Skeletal muscle cell (primary cell): Measurements from ENCODE around the gene RNF113A.
"Not testable (repeated sequence)": the region's sequence is repeated elsewhere in the genome, so short reads cannot be mapped to it uniquely, and the experiment has no call there.

Source experiments
- DNase-seq: peaks from one replicate; pipeline ENCODE4 v3.0.0-alpha.2; 2010; ENCODE audit warnings: low read depth
- H3K4me3 ChIP-seq: 2 replicates; pipeline ENCODE4 v1.5.1; 2011; ENCODE audit warnings: low read depth, mild to moderate bottlenecking, control low read depth, low read length, moderate library complexity

RNF113A gene

DNA sequence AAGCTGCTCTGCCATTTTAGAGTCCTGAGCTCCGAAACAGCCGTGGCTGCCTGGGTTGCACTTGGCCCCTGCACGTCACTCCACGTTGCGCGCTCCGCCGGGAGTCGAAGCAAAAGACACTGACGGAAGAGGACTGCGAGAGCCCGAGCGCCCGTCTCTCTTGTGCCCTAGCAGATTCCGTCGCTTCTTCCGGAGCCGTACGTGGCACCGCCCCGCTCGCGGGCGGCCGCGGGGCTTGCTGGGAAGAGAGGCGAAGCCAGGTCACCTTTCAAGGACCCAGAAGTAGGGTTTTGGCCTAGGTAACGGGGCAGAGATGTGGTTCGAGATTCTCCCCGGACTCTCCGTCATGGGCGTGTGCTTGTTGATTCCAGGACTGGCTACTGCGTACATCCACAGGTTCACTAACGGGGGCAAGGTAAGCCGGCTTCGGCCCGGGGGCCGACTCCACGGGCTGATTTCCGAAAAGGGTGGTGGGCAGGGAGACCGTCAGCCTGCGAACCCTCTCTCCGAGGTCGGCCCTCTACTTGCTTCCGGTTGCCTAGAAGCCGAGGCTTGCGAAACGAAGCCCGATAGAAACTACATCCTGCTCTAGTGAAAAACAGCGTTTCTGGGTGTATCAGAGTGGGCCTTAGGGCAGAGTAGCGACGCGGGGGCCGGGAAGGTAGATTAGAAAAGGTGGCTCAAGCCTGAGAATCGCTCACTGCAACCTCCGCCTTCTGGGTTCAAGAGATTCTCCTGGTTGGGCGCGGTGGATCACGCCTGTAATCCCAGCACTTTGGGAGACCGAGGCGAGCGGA is at the start of gene RNF113A, which contains the start of gene NDUFA1:
RNF113A (minus strand) TSS at position 135 of the 797 bp plus-strand sequence; CDS start at position 15, 120 bp downstream.
NDUFA1 (plus strand) TSS at position 234 of the 797 bp plus-strand sequence; CDS start at position 314, 80 bp downstream.
- peak; percentile 53 for DNase-seq
- peak within 1 kb of the TSS; percentile 69 for H3K4me3 ChIP-seq

DNA sequence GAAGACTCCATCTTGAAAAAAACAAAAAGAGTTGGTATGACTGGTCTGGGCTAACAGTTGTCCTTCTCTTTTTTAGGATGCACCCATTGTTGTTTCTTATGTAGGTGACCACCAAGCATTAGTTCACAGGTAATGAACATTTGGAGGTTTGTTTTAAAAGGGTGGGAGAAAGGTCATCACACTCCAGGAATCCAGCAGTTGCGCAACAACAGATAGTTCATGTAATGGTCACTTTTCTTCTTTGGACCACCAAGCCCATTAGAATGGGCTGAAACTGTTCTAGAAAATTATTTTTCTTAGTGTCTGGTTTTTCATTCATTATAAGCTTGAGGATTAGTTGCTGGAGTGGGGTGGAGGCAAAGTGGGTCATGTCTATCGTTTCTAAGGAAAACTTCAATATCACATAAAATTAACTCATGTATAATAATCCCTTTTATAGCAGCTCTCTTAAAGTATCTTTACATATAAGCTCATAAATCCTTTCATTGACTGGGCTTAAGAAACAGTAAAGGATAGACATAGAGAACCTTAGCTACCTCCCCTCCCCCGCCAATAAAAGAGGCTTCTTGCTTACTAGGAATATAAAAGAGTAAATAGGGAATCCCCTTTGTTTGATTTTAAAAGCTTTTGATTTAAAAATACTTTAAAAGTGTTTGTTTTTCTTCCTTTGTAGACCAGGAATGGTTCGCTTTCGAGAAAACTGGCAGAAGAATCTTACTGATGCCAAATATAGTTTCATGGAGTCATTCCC is 48.5 kb upstream of the RNF113A start:
- no peak overlapping the region for H3K4me3 ChIP-seq
- no peak for DNase-seq

- H3K4me3 ChIP-seq, result no peak overlapping the region
- no peak for DNase-seq
Measured at GRCh38 chrX:119917877-119918276, 46.3 kb upstream of the RNF113A start.

- no peak overlapping the region for H3K4me3 ChIP-seq
- no peak for DNase-seq
Measured at GRCh38 chrX:119916310-119916709, 44.8 kb upstream of the RNF113A start.

DNA sequence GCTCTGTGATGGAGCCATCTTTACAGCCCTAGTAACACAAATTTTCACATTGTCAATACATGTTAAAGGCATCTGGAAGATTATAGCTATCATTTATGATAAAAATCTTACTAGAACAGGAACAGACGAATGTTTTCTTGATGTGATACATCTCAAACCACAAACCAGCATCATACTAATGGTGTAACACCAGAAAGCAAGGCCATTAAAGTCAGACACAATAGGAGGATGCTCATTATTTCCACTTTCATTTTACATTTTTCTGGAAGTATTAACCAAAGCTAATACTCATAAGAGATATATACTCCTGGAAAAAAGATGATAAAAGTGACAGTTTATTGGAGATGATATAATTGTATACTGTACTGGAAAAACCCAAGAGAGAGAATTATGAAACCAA is 29.4 kb upstream of the RNF113A start:
- H3K4me3 ChIP-seq, result no peak overlapping the region
- no peak for DNase-seq

- no peak for DNase-seq
Measured at GRCh38 chrX:119899125-119899524, 27.6 kb upstream of the RNF113A start.

DNA sequence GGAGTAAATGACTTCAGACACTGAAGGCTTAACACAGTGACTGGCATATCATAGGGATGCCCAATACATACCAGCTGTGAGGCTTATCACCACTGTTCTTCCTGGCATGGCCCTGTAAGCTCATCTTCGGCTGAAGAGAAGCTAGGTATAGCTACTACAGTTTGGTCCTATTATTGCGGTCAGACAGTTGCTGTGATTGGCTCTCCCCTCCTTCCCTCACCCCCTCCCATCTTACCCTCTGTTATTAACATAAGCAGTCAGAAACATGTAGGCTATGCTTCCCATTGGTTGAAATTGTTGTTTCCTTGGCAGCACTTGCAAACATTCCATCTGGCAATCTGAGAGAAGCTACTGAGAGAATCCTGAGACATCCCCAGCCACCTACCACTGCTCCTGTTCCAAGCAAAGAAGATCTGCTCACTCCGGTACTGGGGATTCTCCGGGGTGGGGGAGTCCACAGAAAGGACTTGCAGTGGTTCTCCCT is 24.4 kb upstream of the RNF113A start, which contains the start of gene AKAP14:
AKAP14 (plus strand) TSS at position 51 of the 484 bp plus-strand sequence. CDS start 7,331 bp downstream, outside the sequence.
- DNase-seq, result no peak
- no peak within 1 kb of the TSS for H3K4me3 ChIP-seq

More at GRCh38 chrX:119899125-119899524, 27.6 kb upstream of the RNF113A start:
- H3K4me3 ChIP-seq, result no peak overlapping the region

DNA sequence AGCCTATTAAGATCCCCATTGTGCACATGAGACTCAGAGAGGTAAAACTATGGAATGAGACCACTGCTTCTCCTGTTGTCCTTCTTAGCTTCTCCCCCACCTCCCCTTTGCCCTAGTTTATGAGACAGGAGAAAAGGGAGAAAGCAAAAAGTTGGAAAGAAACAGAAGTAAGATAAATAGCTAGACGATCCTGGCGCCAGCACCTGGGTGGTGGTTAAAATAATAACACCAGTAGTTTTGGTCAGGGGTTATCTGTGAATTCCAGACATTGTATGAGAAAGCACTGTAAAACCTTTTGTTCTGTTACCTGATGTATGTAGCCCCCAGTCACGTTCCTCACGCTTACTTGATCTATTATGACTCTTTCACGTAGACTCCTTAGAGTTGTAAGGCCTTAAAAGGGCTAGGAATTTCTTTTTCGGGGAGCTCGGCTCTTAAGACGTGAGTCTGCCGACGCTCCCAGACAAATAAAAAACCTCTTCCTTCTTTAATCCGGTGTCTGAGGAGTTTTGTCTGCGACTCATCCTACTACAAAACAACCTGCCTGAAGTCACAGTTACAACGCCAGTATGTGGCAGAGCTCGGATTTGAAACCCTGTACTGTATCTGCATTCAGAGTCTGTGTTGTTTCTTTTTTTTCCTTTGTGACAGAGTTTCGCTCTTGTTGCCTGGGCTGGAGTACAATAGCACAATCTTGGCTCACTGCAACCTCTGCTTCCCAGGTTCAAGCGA is 20.6 kb upstream of the RNF113A start:
- DNase-seq, H3K4me3 ChIP-seq: not testable (repeated sequence)

GRCh38 chrX:119890626-119891025 is 19.1 kb upstream of the RNF113A start:
- DNase-seq, H3K4me3 ChIP-seq: not testable (repeated sequence)

- DNase-seq, result no peak
Measured at GRCh38 chrX:119887721-119888425, 16.3 kb upstream of the RNF113A start.

DNA sequence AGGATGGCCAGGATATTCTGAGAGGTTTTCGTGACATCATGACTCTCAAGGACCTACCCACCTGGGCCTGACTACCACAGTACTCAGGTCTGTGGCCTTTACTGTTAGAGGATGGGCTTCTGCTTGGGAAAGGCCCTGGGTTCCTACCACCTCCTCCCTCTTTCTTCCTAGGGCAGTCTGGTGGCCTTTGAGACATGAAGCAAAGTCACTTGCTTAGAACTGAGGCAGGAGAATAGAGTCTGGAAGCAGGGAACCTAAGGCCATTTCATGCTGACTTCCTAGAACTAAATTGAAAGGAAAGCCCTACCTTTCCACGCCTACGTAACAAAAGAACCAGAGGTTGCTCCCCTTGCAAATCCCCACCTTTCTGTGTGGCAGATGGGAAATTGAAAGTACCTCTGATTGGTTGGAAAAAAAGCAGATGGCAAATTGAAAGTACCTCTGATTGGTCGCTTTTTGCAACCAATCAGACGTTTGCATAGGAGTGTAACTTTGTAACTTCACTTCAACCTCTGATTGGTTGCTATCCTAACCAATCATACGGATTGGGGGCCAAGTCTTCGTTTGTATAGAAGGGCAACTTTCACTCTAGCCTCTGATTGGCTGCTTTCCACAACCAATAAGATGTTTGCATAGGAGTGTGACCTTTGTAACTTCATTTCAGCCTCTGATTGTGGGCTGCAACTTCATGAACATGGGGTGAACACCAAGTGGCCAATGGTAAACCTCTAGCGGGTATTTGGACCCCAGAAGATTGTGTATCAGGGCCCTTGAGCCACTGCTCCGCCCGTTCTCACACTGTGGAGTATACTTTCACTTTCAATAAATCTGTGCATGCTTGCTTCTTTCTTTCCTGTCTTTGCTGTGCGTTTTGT is 14.3 kb upstream of the RNF113A start:
- H3K4me3 ChIP-seq, result no peak overlapping the region

More at GRCh38 chrX:119887721-119888425, 16.3 kb upstream of the RNF113A start:
- peak overlapping the region; percentile 32 for H3K4me3 ChIP-seq

GRCh38 chrX:119880552-119881437 is 9.3 kb upstream of the RNF113A start:
- no peak overlapping the region for H3K4me3 ChIP-seq
- DNase-seq, result peak; percentile 19

More for the DNA sequence above, 14.3 kb upstream of the RNF113A start:
- DNase-seq, result no peak

DNA sequence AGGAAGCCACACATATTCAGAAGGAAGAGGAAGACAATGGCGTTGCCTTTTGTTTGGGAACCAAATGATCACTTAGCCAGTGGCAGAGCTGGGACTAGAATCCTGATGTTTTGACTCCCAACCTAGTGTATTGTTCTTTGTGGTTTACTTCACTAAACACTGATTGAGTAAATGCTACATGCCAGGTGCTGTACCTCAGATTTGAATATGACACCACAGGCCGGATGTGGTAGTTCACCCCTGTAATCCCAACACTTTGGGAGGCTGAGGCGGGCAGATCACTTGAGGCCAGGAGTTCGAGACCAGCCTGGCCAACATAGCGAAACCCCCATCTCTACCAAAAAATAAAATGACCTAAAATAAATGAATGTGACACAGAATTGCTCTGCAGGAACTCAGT is 8.5 kb upstream of the RNF113A start:
- no peak for DNase-seq
- H3K4me3 ChIP-seq, result no peak overlapping the region

DNA sequence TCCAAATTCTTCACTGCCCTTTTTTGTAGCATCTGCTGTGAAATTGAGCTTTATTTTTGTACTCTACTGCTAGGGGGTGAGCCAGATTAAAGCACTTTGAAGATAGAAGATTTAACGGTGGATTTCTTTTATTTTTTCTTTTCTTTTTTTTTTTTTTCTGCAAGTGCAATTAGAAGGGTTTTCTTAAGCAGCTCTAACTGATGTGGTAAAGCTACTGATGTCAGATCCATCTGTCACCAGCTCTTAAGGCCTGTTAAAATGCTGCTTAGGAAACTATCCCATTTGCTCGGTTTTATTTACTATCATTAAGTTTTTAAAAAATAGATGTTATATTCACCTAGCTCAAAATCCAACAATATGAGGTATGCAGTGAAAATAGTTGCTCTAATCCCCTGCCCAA is 7.2 kb upstream of the RNF113A start:
- DNase-seq, result no peak
- no peak overlapping the region for H3K4me3 ChIP-seq

GRCh38 chrX:119871245-119871598 is 311 bp downstream of the RNF113A start:
- peak overlapping the region; percentile 69 for H3K4me3 ChIP-seq
- DNase-seq, result no peak

DNA sequence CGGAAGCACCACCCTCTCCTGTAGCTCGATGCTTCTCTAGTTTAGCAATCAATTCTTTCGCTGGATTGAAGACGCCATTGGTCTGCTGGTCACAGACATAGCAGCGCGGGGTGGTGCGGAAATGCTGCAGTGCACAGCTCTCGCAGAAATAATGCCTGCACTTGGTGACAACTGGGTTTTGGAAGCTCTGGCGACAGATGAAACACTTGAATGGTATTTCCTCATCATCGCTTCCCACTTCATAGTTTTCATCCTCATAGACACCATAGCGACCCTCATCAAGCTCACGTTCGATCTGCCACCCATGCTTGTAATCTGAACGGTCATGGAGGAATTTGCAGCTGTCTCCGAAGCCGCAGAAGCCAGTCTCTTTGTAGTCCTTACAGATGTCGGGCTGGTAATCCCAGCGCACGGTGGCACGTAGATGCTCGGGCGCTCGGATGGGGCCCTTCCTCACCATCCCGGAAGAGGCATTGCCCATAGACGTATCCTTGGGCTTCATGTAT is 854 bp downstream of the RNF113A start:
- no peak for DNase-seq
- peak overlapping the region; percentile 69 for H3K4me3 ChIP-seq

- no peak for DNase-seq
Measured at GRCh38 chrX:119853444-119853843, 18.1 kb downstream of the RNF113A start.

More at GRCh38 chrX:119853444-119853843, 18.1 kb downstream of the RNF113A start:
- peak overlapping the region; percentile 75 for H3K4me3 ChIP-seq
